GM12878 (cell line): Measurements from ENCODE around the gene GBX1.

Source experiments
- CTCF ChIP-seq, 3 experiments: IDR thresholded peaks in 2 of 3; conservative IDR thresholded peaks in 1 of 3; 2 replicates each; pipeline ENCODE4 v1.5.1; 2011; ENCODE audit warnings: low read depth in 3 of 3, low read length in 3 of 3, mild to moderate bottlenecking in 3 of 3, control low read depth in 2 of 3, moderate library complexity in 2 of 3, inconsistent platforms in 1 of 3, mixed read lengths in 1 of 3; ENCODE audit not compliant: control insufficient read depth in 2 of 3, insufficient read depth in 1 of 3; ENCODE audit errors: extremely low read depth in 1 of 3
- EZH2 ChIP-seq: IDR thresholded peaks from 2 replicates; pipeline ENCODE4 v1.6.1; 2012; ENCODE audit warnings: low read depth, mild to moderate bottlenecking, control low read depth, inconsistent platforms, low read length, borderline replicate concordance; ENCODE audit not compliant: control insufficient read depth
- POLR2AphosphoS2 ChIP-seq: IDR thresholded peaks from 2 replicates; pipeline ENCODE4 v1.6.1; 2011; ENCODE audit warnings: low read depth, mild to moderate bottlenecking, low read length, improper control_type of control experiment, moderate library complexity

GRCh38 chr7:151213826-151214225 is 46.3 kb upstream of the GBX1 start:
- TF ChIP-seq CTCF (IDR thresholded peaks at IDR 0.05 in 2 of 3, conservative IDR thresholded peaks at IDR 0.05 in 1 of 3; ENCODE audit: control insufficient read depth in 2 of 3, extremely low read depth in 1 of 3, insufficient read depth in 1 of 3, low read depth in 3 of 3, low read length in 3 of 3) (no peak), EZH2 (no peak), POLR2AphosphoS2 (no peak)
